ENCODE results near the gene GLCE.
"Not testable (repeated sequence)": the region's sequence is repeated elsewhere in the genome, so short reads cannot be mapped to it uniquely, and the experiment has no call there.

The GLCE gene

GRCh38 chr15:69280783-69281182 is 120.3 kb downstream of the GLCE start:
- no peaks in the 10 kb centered on the region for H3K27me3 ChIP-seq (ENCODE audit: insufficient read depth, low read length)
- H3K4me1 ChIP-seq (ENCODE audit: insufficient read depth, low read length): peaks cover 4% of the 10 kb centered on the region; the same call in 1 of the 2 replicates
- H3K9ac ChIP-seq (ENCODE audit: low read depth, low read length): no peak overlapping the region
- no peaks in the 10 kb centered on the region for H3K9me3 ChIP-seq (ENCODE audit: insufficient read depth, low read depth, low read length)
- no peak overlapping the region for H3K27ac ChIP-seq (ENCODE audit: low read length)
- no peaks in the 10 kb centered on the region for H3K36me3 ChIP-seq (ENCODE audit: insufficient read depth, low read depth, low read length)
- no peak overlapping the region for H3K4me3 ChIP-seq (ENCODE audit: low read length)

- no peaks in the 10 kb centered on the region for H3K9me3 ChIP-seq (ENCODE audit: insufficient read depth, low read depth, low read length)
- H3K9ac ChIP-seq (ENCODE audit: low read depth, low read length): no peak overlapping the region
- no peak overlapping the region for H3K27ac ChIP-seq (ENCODE audit: low read length)
- no peaks in the 10 kb centered on the region for H3K4me1 ChIP-seq (ENCODE audit: insufficient read depth, low read length)
- no peak overlapping the region for H3K4me3 ChIP-seq (ENCODE audit: low read length)
- H3K36me3 ChIP-seq (ENCODE audit: insufficient read depth, low read depth, low read length): no peaks in the 10 kb centered on the region
- no peaks in the 10 kb centered on the region for H3K27me3 ChIP-seq (ENCODE audit: insufficient read depth, low read length)
These were observed 121.8 kb downstream of the GLCE start for GRCh38 chr15:69282104-69282743.

- Histone ChIP-seq H3K9ac (ENCODE audit: low read depth, low read length) (no peak overlapping the region), H3K27ac (ENCODE audit: low read length) (no peak overlapping the region), H3K4me1 (ENCODE audit: insufficient read depth, low read length) (no peaks in the 10 kb centered on the region), H3K4me3 (ENCODE audit: low read length) (no peak overlapping the region), H3K27me3 (ENCODE audit: insufficient read depth, low read length) (no peaks in the 10 kb centered on the region), H3K9me3 (ENCODE audit: insufficient read depth, low read depth, low read length) (no peaks in the 10 kb centered on the region), H3K36me3 (ENCODE audit: insufficient read depth, low read depth, low read length) (no peaks in the 10 kb centered on the region)
These were observed 125.4 kb downstream of the GLCE start for GRCh38 chr15:69285834-69286233.

GRCh38 chr15:69288011-69288410 is 127.6 kb downstream of the GLCE start:
- no peaks in the 10 kb centered on the region for H3K27me3 ChIP-seq (ENCODE audit: insufficient read depth, low read length)
- no peaks in the 10 kb centered on the region for H3K9me3 ChIP-seq (ENCODE audit: insufficient read depth, low read depth, low read length)
- H3K36me3 ChIP-seq (ENCODE audit: insufficient read depth, low read depth, low read length): no peaks in the 10 kb centered on the region
- no peak overlapping the region for H3K4me3 ChIP-seq (ENCODE audit: low read length)
- no peak overlapping the region for H3K9ac ChIP-seq (ENCODE audit: low read depth, low read length)
- no peak overlapping the region for H3K27ac ChIP-seq (ENCODE audit: low read length)
- no peaks in the 10 kb centered on the region for H3K4me1 ChIP-seq (ENCODE audit: insufficient read depth, low read length)

- no peaks in the 10 kb centered on the region for H3K27me3 ChIP-seq (ENCODE audit: insufficient read depth, low read length)
- H3K36me3 ChIP-seq (ENCODE audit: insufficient read depth, low read depth, low read length): no peaks in the 10 kb centered on the region
- no peak overlapping the region for H3K4me3 ChIP-seq (ENCODE audit: low read length)
- no peak overlapping the region for H3K27ac ChIP-seq (ENCODE audit: low read length)
- H3K9me3 ChIP-seq (ENCODE audit: insufficient read depth, low read depth, low read length): no peaks in the 10 kb centered on the region
- H3K9ac ChIP-seq (ENCODE audit: low read depth, low read length): no peak overlapping the region
- no peaks in the 10 kb centered on the region for H3K4me1 ChIP-seq (ENCODE audit: insufficient read depth, low read length)
These were observed 128.3 kb downstream of the GLCE start for GRCh38 chr15:69288531-69289341.

GRCh38 chr15:69289342-69290146 is 129.1 kb downstream of the GLCE start:
- no peaks in the 10 kb centered on the region for H3K4me1 ChIP-seq (ENCODE audit: insufficient read depth, low read length)
- H3K4me3 ChIP-seq (ENCODE audit: low read length): no peak overlapping the region
- H3K27ac ChIP-seq (ENCODE audit: low read length): no peak overlapping the region
- H3K9me3 ChIP-seq (ENCODE audit: insufficient read depth, low read depth, low read length): no peaks in the 10 kb centered on the region
- no peaks in the 10 kb centered on the region for H3K27me3 ChIP-seq (ENCODE audit: insufficient read depth, low read length)
- H3K36me3 ChIP-seq (ENCODE audit: insufficient read depth, low read depth, low read length): no peaks in the 10 kb centered on the region
- no peak overlapping the region for H3K9ac ChIP-seq (ENCODE audit: low read depth, low read length)

- no peak overlapping the region for H3K4me3 ChIP-seq (ENCODE audit: low read length)
- no peaks in the 10 kb centered on the region for H3K36me3 ChIP-seq (ENCODE audit: insufficient read depth, low read depth, low read length)
- H3K9me3 ChIP-seq (ENCODE audit: insufficient read depth, low read depth, low read length): no peaks in the 10 kb centered on the region
- no peak overlapping the region for H3K9ac ChIP-seq (ENCODE audit: low read depth, low read length)
- no peaks in the 10 kb centered on the region for H3K4me1 ChIP-seq (ENCODE audit: insufficient read depth, low read length)
- no peaks in the 10 kb centered on the region; the same call in 1 of the 2 replicates for H3K27me3 ChIP-seq (ENCODE audit: insufficient read depth, low read length)
- H3K27ac ChIP-seq (ENCODE audit: low read length): no peak overlapping the region
These were observed 130.1 kb downstream of the GLCE start for GRCh38 chr15:69290346-69291164.

GRCh38 chr15:69291651-69292050 is 131.2 kb downstream of the GLCE start:
- not testable (repeated sequence) for H3K9ac ChIP-seq (ENCODE audit: low read depth, low read length); H3K9me3 ChIP-seq (ENCODE audit: insufficient read depth, low read depth, low read length); H3K4me3 ChIP-seq (ENCODE audit: low read length); H3K4me1 ChIP-seq (ENCODE audit: insufficient read depth, low read length); H3K27me3 ChIP-seq (ENCODE audit: insufficient read depth, low read length); H3K36me3 ChIP-seq (ENCODE audit: insufficient read depth, low read depth, low read length); H3K27ac ChIP-seq (ENCODE audit: low read length)

- Histone ChIP-seq H3K9me3 (ENCODE audit: insufficient read depth, low read depth, low read length) (no peaks in the 10 kb centered on the region), H3K4me1 (ENCODE audit: insufficient read depth, low read length) (no peaks in the 10 kb centered on the region), H3K36me3 (ENCODE audit: insufficient read depth, low read depth, low read length) (no peaks in the 10 kb centered on the region), H3K27ac (ENCODE audit: low read length) (no peak overlapping the region), H3K27me3 (ENCODE audit: insufficient read depth, low read length) (peaks cover 16% of the 10 kb centered on the region), H3K9ac (ENCODE audit: low read depth, low read length) (no peak overlapping the region), H3K4me3 (ENCODE audit: low read length) (no peak overlapping the region)
These were observed 132.5 kb downstream of the GLCE start for GRCh38 chr15:69292826-69293420.

- no peak overlapping the region for H3K27ac ChIP-seq (ENCODE audit: low read length)
- no peaks in the 10 kb centered on the region for H3K9me3 ChIP-seq (ENCODE audit: insufficient read depth, low read depth, low read length)
- H3K27me3 ChIP-seq (ENCODE audit: insufficient read depth, low read length): peaks cover 26% of the 10 kb centered on the region
- no peaks in the 10 kb centered on the region for H3K4me1 ChIP-seq (ENCODE audit: insufficient read depth, low read length)
- no peaks in the 10 kb centered on the region for H3K36me3 ChIP-seq (ENCODE audit: insufficient read depth, low read depth, low read length)
- H3K4me3 ChIP-seq (ENCODE audit: low read length): no peak overlapping the region
- H3K9ac ChIP-seq (ENCODE audit: low read depth, low read length): no peak overlapping the region
These were observed 133.5 kb downstream of the GLCE start for GRCh38 chr15:69293741-69294615.

All from iPS-20b (cell line).